Measurements from ENCODE around the gene COL6A5. TPM values are rescaled to one million over a fixed set of nuclear protein-coding genes. Genes with fewer than 3 reads are reported as not detected.

COL6A5 gene
- total RNA-seq, 6 experiments from 2014 or later, result not detected

- peaks cover under 1% of the 10 kb centered on the region; the same call in 1 of the 2 replicates for H3K36me3 Mint-ChIP-seq (ENCODE audit: low read depth)
- no peak overlapping the region for H3K4me3 Mint-ChIP-seq
- no peak for TF ChIP-seq CTCF (IDR thresholded peaks at IDR 0.05)
- H3K27ac Mint-ChIP-seq, result no peak overlapping the region
- peaks cover 3% of the 10 kb centered on the region; the same call in 1 of the 2 replicates for H3K27me3 Mint-ChIP-seq (ENCODE audit: insufficient read depth)
- no peak for DNase-seq
- peaks cover 23% of the 10 kb centered on the region for H3K9me3 Mint-ChIP-seq
- no peaks in the 10 kb centered on the region for H3K4me1 Mint-ChIP-seq (ENCODE audit: low read depth)
These were observed 182.6 kb downstream of the COL6A5 start for GRCh38 chr3:130528120-130528519.

- Mint-ChIP-seq H3K4me1 (ENCODE audit: low read depth) (no peaks in the 10 kb centered on the region), H3K4me3 (no peak overlapping the region), H3K27me3 (ENCODE audit: insufficient read depth) (peaks cover 1% of the 10 kb centered on the region; the same call in 1 of the 2 replicates), H3K36me3 (ENCODE audit: low read depth) (no peaks in the 10 kb centered on the region), H3K9me3 (peaks cover 24% of the 10 kb centered on the region), H3K27ac (no peak overlapping the region)
- no peak for TF ChIP-seq CTCF (IDR thresholded peaks at IDR 0.05)
- no peak for DNase-seq
These were observed 184.2 kb downstream of the COL6A5 start for GRCh38 chr3:130529486-130530215.

GRCh38 chr3:130533247-130533646 lies 187.8 kb downstream of the COL6A5 start:
- no peaks in the 10 kb centered on the region for H3K36me3 Mint-ChIP-seq (ENCODE audit: low read depth)
- peaks cover 11% of the 10 kb centered on the region for H3K9me3 Mint-ChIP-seq
- DNase-seq, result no peak
- H3K27me3 Mint-ChIP-seq (ENCODE audit: insufficient read depth), result peaks cover 1% of the 10 kb centered on the region; the same call in 1 of the 2 replicates
- no peak overlapping the region for H3K27ac Mint-ChIP-seq
- no peaks in the 10 kb centered on the region for H3K4me1 Mint-ChIP-seq (ENCODE audit: low read depth)
- H3K4me3 Mint-ChIP-seq, result no peak overlapping the region
- TF ChIP-seq CTCF (IDR thresholded peaks at IDR 0.05), result no peak

Other genes starting within 250 kb of the COL6A5 start
- gene COL6A6, start 171.5 kb downstream of the COL6A5 start, total RNA-seq (2021; fragmentation: NEBNext Ultra II Directional; extraction: Animal tissue kit (Norgen Biotek cat#: 25700)), result under 1 TPM in 2 of 6 experiments, not detected in 4; 0.02 to 0.16 TPM